NCI-H2227 treated with DMSO at 0.1 percent for 48 hours (cell line): ENCODE measurements around the gene WWOX.

Source experiments
- DNase-seq: peaks from one replicate; lab custom pipeline; 2025; lab: John Stamatoyannopoulos, UW

WWOX gene

GRCh38 chr16:78473031-78473699, 373.7 kb downstream of the WWOX start:
- DNase-seq: no peak

DNA sequence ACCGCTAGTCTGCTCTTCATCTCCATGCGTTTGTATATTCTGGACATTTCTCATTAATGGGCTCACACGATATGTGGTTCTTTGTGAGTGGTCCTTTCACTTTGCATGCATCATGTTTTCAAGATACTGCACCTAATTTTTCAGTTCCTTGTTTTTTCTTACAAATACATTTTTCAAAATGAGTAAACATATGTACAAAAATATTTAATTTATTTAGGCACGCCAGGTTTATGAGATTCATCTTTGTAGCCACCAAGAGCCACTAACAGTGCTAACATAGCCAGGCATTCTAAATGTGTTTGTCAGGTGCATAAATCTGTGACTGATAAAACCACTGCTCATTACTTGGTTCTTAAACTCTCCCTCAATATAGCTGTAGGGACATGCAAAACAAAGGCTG, 375.3 kb downstream of the WWOX start:
- DNase-seq: no peak

DNA sequence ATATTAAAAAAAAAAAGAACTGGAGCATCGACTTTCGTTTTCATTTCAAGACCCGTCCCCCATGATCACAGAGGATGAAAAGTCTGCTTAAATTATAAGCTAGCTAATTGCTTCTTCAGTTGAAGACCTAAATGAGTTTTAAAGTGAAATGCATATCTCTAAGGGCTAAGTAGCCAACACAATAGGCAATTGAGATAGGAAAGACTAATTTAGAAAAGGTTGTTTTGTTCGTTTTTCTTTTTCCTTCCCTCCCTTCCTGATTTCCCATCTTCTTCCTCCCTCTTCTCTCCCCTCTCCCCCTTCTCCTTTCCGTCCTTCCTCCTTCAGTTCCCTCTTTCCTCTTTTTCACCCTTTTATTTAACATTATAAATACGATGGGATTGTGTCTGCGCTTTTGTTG, 377.2 kb downstream of the WWOX start:
- no peak for DNase-seq

DNA sequence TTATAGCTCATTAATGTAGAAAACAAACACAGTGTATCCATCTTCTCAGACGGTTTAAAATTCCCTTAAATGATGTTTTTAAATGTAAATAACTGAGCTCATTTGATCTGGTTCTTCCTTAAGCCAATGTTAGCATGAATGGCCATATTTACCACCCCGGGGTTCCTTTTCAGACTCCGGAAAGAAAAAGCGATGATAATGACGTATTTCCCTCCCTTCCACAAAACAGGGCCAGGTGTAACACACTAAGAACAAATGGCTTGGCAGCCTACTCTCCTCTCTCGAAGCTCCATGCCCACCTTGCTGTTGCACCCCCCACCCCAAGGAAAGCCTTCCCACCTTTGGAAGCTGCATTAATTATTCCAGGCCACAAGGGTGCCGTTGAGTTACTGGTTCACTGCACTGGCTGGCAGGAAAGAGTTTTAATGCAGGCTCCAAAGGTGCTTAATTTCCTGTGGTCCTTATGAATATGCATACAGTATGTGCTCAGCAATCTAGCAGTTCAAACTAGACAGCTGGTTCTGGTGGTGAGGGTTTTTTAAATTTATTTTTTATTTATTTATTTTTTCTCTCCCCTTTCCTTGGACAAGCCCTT, 378.9 kb downstream of the WWOX start:
- DNase-seq: no peak

DNA sequence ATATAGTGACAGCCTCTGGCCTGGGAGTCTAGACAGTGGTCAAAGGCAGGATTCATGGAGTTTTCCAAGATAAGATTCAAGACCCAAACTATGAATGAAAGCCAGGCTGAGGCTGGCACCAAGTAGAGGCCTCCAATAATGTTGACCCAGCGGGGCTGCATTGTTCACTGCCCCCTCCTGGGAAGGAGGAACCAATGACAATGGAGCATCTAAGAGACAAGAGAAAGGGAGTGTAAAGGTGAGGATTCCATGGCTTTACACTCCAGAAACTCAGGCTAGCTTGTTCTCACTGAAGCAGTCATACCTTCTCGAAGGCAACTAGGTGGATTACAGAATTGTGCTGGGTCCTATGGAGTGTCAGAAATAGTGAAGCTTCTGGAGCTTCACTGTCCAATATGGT, 380.3 kb downstream of the WWOX start:
- no peak for DNase-seq

- no peak for DNase-seq
Measured at GRCh38 chr16:78480588-78480987, 381.1 kb downstream of the WWOX start.

- peak; percentile 10 for DNase-seq
Measured at GRCh38 chr16:78483124-78483992, 383.9 kb downstream of the WWOX start.

GRCh38 chr16:78484509-78485058, 385.1 kb downstream of the WWOX start:
- DNase-seq: no peak

DNA sequence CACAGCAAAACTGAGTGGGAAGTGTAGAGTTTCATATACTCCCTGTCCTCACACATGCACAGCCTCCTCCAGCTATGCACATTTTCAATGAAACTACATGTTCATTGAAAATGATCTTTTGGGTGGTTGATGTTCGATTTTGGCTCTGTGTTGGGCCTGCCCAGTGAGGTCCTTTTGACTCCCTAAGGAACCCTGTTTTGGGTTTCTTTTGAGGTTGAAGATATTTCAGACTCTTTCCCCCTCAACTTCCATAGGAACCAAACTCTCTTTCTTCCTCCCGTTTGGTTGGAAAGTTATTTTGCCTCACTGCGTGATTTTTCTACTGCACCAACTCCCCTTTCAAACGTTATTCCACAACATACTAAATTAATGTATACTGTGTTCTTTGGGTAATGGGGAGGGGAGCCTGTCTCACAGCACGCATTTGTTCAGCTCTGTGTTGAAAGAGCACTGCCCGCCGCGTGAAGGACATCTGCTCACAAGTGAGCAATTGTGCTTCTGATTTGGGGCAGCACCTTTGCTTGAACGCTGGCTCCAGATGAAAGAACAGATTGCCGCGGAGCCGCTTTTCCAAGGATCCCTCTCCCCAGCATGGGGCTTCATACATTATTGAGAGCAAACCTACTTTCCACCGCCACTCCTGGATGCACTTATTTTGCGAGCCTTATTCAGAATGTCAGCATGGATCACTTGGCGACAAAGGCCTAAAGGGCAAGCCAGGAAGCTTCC, 385.9 kb downstream of the WWOX start:
- peak; percentile 73 for DNase-seq

DNA sequence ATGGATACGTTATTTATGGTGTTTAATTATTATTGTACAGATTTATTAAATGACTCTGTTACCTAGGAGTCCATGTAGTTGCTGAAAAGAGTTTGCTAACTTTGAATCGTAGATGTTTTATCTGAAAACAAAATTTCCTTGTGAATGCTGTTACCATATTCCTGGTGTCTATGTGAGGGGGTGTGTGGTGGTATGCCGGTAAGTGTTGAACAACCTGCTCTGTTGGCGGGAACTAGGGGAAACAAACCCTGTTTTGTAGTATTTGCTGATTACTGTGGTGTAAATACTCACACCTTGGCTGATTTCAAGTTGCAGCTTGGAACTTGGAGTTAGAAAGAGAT, 386.4 kb downstream of the WWOX start:
- DNase-seq: no peak

DNA sequence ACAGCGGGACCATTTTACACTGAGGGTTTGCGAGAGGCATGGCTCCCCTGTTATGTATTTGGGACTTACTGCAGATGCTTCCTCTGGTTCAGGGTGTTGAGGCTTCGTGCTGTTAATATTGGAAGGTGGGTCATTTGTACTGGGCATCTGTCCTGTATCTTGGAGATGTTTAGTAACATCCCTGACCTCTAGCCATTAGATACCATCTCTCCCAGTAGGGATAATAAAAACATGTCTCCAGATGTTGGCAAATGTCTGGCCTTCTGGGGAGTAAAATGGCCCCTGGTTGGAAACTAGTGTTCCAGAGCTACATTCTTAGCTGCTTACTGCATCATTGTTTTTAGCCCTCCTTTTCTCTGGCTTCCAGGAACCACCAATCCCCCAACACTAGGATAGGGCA, 388.0 kb downstream of the WWOX start:
- no peak for DNase-seq

- no peak for DNase-seq
Measured at GRCh38 chr16:78489072-78489471, 389.6 kb downstream of the WWOX start.

- no peak for DNase-seq
Measured at GRCh38 chr16:78489631-78490030, 390.2 kb downstream of the WWOX start.

DNA sequence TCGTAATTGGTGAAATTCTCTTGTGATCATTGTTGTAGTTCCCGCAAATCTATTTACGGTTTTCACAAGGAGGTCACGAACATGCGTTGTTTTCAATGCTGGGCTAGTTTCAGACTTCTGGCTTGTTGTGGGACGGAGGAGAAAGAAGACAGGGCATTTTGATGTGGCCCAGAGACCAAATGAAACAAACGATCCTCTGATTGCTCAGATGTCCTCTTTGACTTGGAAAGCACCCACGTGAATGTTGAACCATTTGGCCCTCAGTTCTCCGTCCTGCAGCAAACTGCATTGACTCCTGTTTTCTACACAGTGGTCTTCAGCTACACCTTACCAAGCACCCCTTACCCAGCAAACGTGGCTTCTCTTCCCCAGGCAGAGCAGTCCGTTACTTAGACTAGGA, 391.0 kb downstream of the WWOX start:
- no peak for DNase-seq

DNA sequence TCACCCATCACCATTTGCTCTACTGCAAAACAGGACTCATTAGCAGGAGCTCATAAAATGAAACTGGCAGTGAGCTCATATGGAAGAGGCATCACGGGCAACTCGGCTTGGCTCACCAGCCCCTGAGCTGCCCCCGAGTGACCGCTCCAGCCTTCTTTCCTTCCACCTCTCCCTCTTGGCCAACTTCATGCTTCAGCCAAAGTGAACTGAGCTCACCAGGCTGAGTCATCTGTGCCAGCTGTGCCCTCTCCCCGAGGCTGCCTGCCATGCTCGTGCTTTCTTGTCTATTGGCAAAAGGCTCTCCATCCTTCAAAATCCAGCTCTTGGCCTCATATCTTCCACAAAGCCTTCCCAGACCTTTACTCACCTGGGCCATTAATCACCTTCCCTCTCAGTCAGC, 391.4 kb downstream of the WWOX start:
- no peak for DNase-seq

- DNase-seq: no peak
Measured at GRCh38 chr16:78493573-78493972, 394.1 kb downstream of the WWOX start.

DNA sequence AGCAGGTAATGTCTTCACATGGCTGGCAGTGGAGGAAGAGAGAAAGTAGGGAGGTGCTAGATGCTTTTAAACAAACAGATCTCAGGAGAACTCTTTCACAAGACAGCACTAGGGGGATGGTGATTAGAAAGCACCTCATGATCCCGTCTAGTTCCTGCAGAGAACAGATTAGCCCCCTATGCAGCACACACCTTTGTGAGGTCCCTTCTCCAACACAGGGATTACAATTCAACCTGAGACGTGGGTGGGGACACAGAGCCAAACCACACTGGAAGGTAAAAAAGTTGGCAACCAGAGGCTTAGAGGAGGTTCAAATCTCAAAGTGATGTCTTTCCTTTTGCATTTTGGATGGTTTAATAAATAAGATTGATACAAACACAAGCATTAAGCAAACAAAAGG, 394.7 kb downstream of the WWOX start:
- no peak for DNase-seq

GRCh38 chr16:78494674-78495073, 395.2 kb downstream of the WWOX start:
- DNase-seq: no peak

GRCh38 chr16:78496189-78496588, 396.7 kb downstream of the WWOX start:
- DNase-seq: no peak

DNA sequence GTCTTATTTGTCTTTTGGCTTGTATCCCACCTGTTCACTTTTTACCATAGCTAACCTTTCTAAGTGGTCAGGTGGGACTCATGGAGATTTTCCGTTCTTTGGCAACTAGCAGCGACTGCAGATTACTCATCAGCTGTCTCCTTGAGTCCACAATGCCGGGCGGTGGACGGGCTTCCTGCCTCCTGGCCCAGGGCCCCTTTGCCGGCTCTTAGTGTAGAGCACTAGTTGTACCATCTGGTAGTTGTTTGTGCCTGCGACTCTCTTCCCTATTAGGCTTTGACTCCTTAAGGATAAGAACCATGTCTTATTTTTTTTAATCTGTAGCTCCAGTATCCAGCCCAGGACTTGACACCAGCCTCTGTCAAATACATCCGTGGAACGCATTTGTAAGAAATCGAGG, 399.9 kb downstream of the WWOX start:
- DNase-seq: no peak

- no peak for DNase-seq
Measured at GRCh38 chr16:78500659-78501270, 401.3 kb downstream of the WWOX start.

GRCh38 chr16:78501744-78502143, 402.3 kb downstream of the WWOX start:
- DNase-seq: no peak
